ENCODE data around the gene SMYD3.

GRCh38 chr1:246221485-246222255 is 285.4 kb downstream of the SMYD3 start:
- TF ChIP-seq CTCF (IDR thresholded peaks at IDR 0.05): no peak
- TF ChIP-seq POLR2AphosphoS5 (IDR thresholded peaks at IDR 0.05; ENCODE audit: low read depth, low read length): no peak
- TF ChIP-seq REST (IDR thresholded peaks at IDR 0.05; ENCODE audit: insufficient read depth in 1 of 2, low read depth in 2 of 2, low read length in 1 of 2): no peak
- no peak for TF ChIP-seq SIN3A (IDR thresholded peaks at IDR 0.05; ENCODE audit: borderline replicate concordance, insufficient read depth, low read depth, low read length)
- no peak for TF ChIP-seq TCF7L2 (IDR thresholded peaks at IDR 0.05; ENCODE audit: low read depth, low read length)

All from Panc1 (cell line).